OCI-LY3 (cell line): Measurements from ENCODE around the gene ADAMTS19.

Experiments used
- H2AFZ ChIP-seq: fragments of 200-600, 300-600 bp; shearing (Covaris generic); 2 replicates; pipeline ENCODE4 v1.6.0; 2014; ENCODE audit warnings: antibody characterized with exemption, low read depth, low read length
- H3K27ac ChIP-seq: fragments of 200-600, 300-600 bp; sonication (generic); 2 replicates; pipeline ENCODE4 v1.5.1; 2014; ENCODE audit warnings: mild to moderate bottlenecking, low read length, moderate library complexity, mixed read lengths
- H3K27me3 ChIP-seq: fragments of 200-600, 300-600 bp; sonication (generic); 2 replicates; pipeline ENCODE4 v1.6.1; 2014; ENCODE audit warnings: low read depth, low read length, mixed read lengths
- H3K36me3 ChIP-seq: fragments of 200-600, 300-600 bp; sonication (generic); replicated peaks from 2 replicates; pipeline ENCODE3; 2014; ENCODE audit warnings: low read depth, low read length, mixed read lengths
- H3K4me1 ChIP-seq: fragments of 300-600, 200-600 bp; sonication (generic); 2 replicates; pipeline ENCODE4 v1.6.1; 2014; ENCODE audit warnings: low read length, mixed read lengths
- H3K4me2 ChIP-seq: fragments of 200-600, 300-600 bp; sonication (generic); 2 replicates; pipeline ENCODE4 v1.6.1; 2014; ENCODE audit warnings: low read length, mixed read lengths
- H3K4me3 ChIP-seq: fragments of 300-600, 200-600 bp; sonication (generic); 2 replicates; pipeline ENCODE4 v1.5.1; 2014; ENCODE audit warnings: antibody characterized with exemption, mild to moderate bottlenecking, low read length, moderate library complexity
- H3K79me2 ChIP-seq: fragments of 300-600, 200-600 bp; shearing (Covaris generic); 2 replicates; pipeline ENCODE4 v1.6.1; 2014; ENCODE audit warnings: mild to moderate bottlenecking, low read length, mixed read lengths
- H3K9ac ChIP-seq: fragments of 300-600, 200-600 bp; shearing (Covaris generic); 2 replicates; pipeline ENCODE4 v1.6.0; 2014; ENCODE audit warnings: mild to moderate bottlenecking, low read length, moderate library complexity
- H3K9me3 ChIP-seq: fragments of 200-600, 300-600 bp; shearing (Covaris generic); 2 replicates; pipeline ENCODE4 v1.6.1; 2014; ENCODE audit warnings: low read length, mixed read lengths; ENCODE audit not compliant: insufficient read depth
- H4K20me1 ChIP-seq: fragments of 200-600, 300-600 bp; sonication (generic); 2 replicates; pipeline ENCODE4 v1.6.1; 2016; ENCODE audit warnings: low read length, mixed read lengths; ENCODE audit not compliant: insufficient read depth
- CTCF ChIP-seq: fragments of 200-600, 300-600 bp; sonication (generic); IDR thresholded peaks from 2 replicates; pipeline ENCODE4 v1.5.1; 2014; ENCODE audit warnings: antibody characterized with exemption, low read length, low read depth
- EZH2phosphoT487 ChIP-seq: fragments of 200-600 bp; shearing (Covaris generic); IDR thresholded peaks from 2 replicates; pipeline ENCODE4 v1.6.1; 2018; ENCODE audit warnings: antibody characterized with exemption, mixed run types, low read depth

The ADAMTS19 gene

GRCh38 chr5:129500101-129500500, 40.0 kb downstream of the ADAMTS19 start:
- H3K36me3 ChIP-seq, result no peaks in the 10 kb centered on the region
- H3K9me3 ChIP-seq, result no peaks in the 10 kb centered on the region
- H3K4me2 ChIP-seq, result no peak overlapping the region
- peaks cover 10% of the 10 kb centered on the region for H3K4me1 ChIP-seq
- no peak overlapping the region for H3K4me3 ChIP-seq
- H3K79me2 ChIP-seq, result no peaks in the 10 kb centered on the region
- no peaks in the 10 kb centered on the region for H4K20me1 ChIP-seq
- H3K9ac ChIP-seq, result no peak overlapping the region
- TF ChIP-seq EZH2phosphoT487, result no peak
- no peak for TF ChIP-seq CTCF
- no peak overlapping the region for H3K27ac ChIP-seq
- no peak overlapping the region for H2AFZ ChIP-seq
- no peaks in the 10 kb centered on the region for H3K27me3 ChIP-seq

DNA sequence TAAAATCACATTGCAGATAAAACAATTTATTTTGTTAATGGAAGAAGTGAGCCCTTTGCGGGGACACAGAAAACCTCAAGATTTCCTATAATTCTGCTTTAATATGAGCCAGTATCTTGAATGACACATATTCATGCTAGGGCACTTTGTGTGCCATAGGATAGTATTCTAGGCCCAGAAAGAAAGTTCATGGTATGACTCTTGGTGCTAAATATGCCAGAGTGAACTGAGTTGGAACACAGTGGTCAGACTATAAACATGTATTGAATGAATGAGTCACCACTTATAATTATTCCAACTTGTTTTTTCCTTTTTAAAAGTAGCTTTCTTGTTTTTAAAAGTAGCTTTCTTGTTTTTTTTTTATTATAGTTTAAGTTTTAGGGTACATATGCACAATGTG, 46.0 kb downstream of the ADAMTS19 start:
- H3K9ac ChIP-seq, result no peak overlapping the region
- H3K79me2 ChIP-seq, result no peaks in the 10 kb centered on the region
- H3K4me2 ChIP-seq, result no peak overlapping the region
- no peak overlapping the region for H2AFZ ChIP-seq
- H3K9me3 ChIP-seq, result no peaks in the 10 kb centered on the region
- H3K27me3 ChIP-seq, result no peaks in the 10 kb centered on the region
- TF ChIP-seq CTCF (no peak), EZH2phosphoT487 (no peak)
- no peak overlapping the region for H3K4me3 ChIP-seq
- H3K27ac ChIP-seq, result no peak overlapping the region
- no peaks in the 10 kb centered on the region; the same call in 1 of the 2 replicates for H3K4me1 ChIP-seq
- no peaks in the 10 kb centered on the region for H4K20me1 ChIP-seq
- H3K36me3 ChIP-seq, result no peaks in the 10 kb centered on the region

DNA sequence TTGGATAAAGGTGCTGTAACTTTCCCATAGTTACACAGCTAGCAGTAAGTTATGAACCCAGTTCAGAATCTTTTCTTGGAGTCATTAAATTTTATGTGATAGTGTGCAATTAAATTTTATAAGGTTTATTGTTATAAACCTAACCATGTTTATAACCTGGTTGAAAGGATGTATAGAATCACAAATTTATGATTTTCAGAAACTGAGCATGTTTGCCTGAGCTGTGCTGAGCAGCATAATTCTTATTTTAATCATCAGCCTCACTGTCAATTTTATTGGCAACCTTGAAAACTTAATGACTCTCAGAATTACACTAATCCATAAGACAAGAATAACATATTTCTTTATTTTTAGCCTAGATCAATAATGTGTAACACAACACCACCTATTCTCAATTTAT, 46.9 kb downstream of the ADAMTS19 start:
- no peaks in the 10 kb centered on the region for H4K20me1 ChIP-seq
- TF ChIP-seq EZH2phosphoT487 (no peak), CTCF (no peak)
- H3K27me3 ChIP-seq, result no peaks in the 10 kb centered on the region
- H3K79me2 ChIP-seq, result no peaks in the 10 kb centered on the region
- H3K4me1 ChIP-seq, result no peaks in the 10 kb centered on the region; the same call in 1 of the 2 replicates
- no peaks in the 10 kb centered on the region for H3K36me3 ChIP-seq
- no peak overlapping the region for H3K9ac ChIP-seq
- no peak overlapping the region for H3K4me3 ChIP-seq
- H3K9me3 ChIP-seq, result no peaks in the 10 kb centered on the region
- H2AFZ ChIP-seq, result no peak overlapping the region
- H3K27ac ChIP-seq, result no peak overlapping the region
- H3K4me2 ChIP-seq, result no peak overlapping the region

DNA sequence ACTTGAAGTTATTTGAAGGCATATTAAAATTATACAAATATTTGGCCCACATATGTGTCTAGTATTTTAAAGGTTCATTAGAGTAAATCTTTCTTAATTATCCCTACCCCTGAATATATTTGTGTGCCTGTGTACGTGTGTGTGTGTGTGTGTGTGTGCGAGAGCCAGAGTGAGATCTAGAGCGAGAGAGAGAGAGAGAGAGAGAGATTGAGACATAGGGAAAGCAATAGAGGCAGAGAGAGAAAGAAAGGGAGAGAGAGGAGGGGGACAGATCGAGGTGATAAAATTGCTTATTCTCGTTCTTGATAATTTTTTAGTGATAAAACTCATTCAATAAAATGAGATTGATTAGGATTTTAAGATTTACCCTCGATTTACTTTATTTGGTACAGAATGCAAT, 47.4 kb downstream of the ADAMTS19 start:
- Histone ChIP-seq H3K36me3 (no peaks in the 10 kb centered on the region), H4K20me1 (no peaks in the 10 kb centered on the region), H3K79me2 (no peaks in the 10 kb centered on the region), H3K27ac (no peak overlapping the region), H3K4me1 (no peaks in the 10 kb centered on the region), H3K9me3 (no peaks in the 10 kb centered on the region), H3K9ac (no peak overlapping the region), H2AFZ (no peak overlapping the region), H3K4me2 (no peak overlapping the region), H3K4me3 (no peak overlapping the region), H3K27me3 (no peaks in the 10 kb centered on the region)
- no peak for TF ChIP-seq EZH2phosphoT487

- no peak for TF ChIP-seq EZH2phosphoT487
- TF ChIP-seq CTCF, result no peak
Observed at GRCh38 chr5:129508606-129509005, 48.5 kb downstream of the ADAMTS19 start.

More at GRCh38 chr5:129508606-129509005, 48.5 kb downstream of the ADAMTS19 start:
- H3K9me3 ChIP-seq, result no peaks in the 10 kb centered on the region
- H3K4me2 ChIP-seq, result no peak overlapping the region
- H3K4me1 ChIP-seq, result no peaks in the 10 kb centered on the region
- H3K27ac ChIP-seq, result no peak overlapping the region
- H2AFZ ChIP-seq, result no peak overlapping the region
- no peak overlapping the region for H3K4me3 ChIP-seq
- H3K27me3 ChIP-seq, result no peaks in the 10 kb centered on the region
- no peak overlapping the region for H3K9ac ChIP-seq
- H3K79me2 ChIP-seq, result no peaks in the 10 kb centered on the region
- no peaks in the 10 kb centered on the region for H3K36me3 ChIP-seq
- H4K20me1 ChIP-seq, result no peaks in the 10 kb centered on the region
